Measurements from ENCODE around the gene SERPINB6. TPM values are rescaled to one million over a fixed set of nuclear protein-coding genes. Genes with fewer than 3 reads are reported as not detected.

SERPINB6 gene
- polyA plus RNA-seq, 2 of the 4 experiments (the other 2 are of a cell fraction), result 104 to 126 TPM

GRCh38 chr6:2940851-2941250 is 30.5 kb downstream of the SERPINB6 start:
- Histone ChIP-seq H3K9me3 (no peaks in the 10 kb centered on the region), H3K27ac (no peak overlapping the region), H3K4me2 (no peak overlapping the region), H3K4me1 (no peaks in the 10 kb centered on the region), H3K4me3 (no peak overlapping the region)
- FAIRE-seq (no peak), ATAC-seq (no peak), DNase-seq (ENCODE audit: low read depth in 1 of 2, low spot score in 1 of 2) (no peak)
- POLR2A ChIA-PET, result no interaction called here
- 90% methylated on average over 3 of the region's 3 CpGs for WGBS (ENCODE audit: missing lambda C conversion rate)
- CTCF ChIA-PET, result interaction anchor here (0.6 to 16.6 kb wide), 5 partner anchors 4 to 94 kb away, joined by 3 to 183 read pairs (median 6); partner anchors contain the start of gene NQO2
- TF ChIP-seq RCOR1 (IDR thresholded peaks at IDR 0.05; ENCODE audit: low read depth, low read length) (no peak), ZFP36 (IDR thresholded peaks at IDR 0.05; ENCODE audit: borderline replicate concordance, partially characterized antibody) (no peak), JUN (IDR thresholded peaks at IDR 0.05) (no peak), GATA3 (IDR thresholded peaks at IDR 0.05; ENCODE audit: borderline replicate concordance) (no peak), CTCF (IDR thresholded peaks at IDR 0.05) (no peak), BCL3 (IDR thresholded peaks at IDR 0.05) (no peak), NPAS2 (CRISPR knock-in tag; IDR thresholded peaks at IDR 0.05; ENCODE audit: borderline replicate concordance) (no peak), PHF8 (IDR thresholded peaks at IDR 0.05; ENCODE audit: borderline replicate concordance, low read depth) (no peak), HES2 (IDR thresholded peaks at IDR 0.05) (no peak), ZSCAN20 (CRISPR knock-in tag; IDR thresholded peaks at IDR 0.05) (no peak), HMGXB4 (CRISPR knock-in tag; IDR thresholded peaks at IDR 0.05; ENCODE audit: borderline replicate concordance) (no peak), KDM5A (IDR thresholded peaks at IDR 0.05) (no peak)

- Histone ChIP-seq H3K4me1 (no peaks in the 10 kb centered on the region), H3K27ac (no peak overlapping the region), H3K4me2 (no peak overlapping the region), H3K9me3 (no peaks in the 10 kb centered on the region), H3K4me3 (no peak overlapping the region)
- FAIRE-seq, result no peak
- WGBS (ENCODE audit: missing lambda C conversion rate), result 90% methylated on average over 26 of the region's 26 CpGs
- peak in 1 of 2 experiments; percentile 11 for DNase-seq (ENCODE audit: low read depth in 1 of 2, low spot score in 1 of 2)
- TF ChIP-seq POLR2A (IDR thresholded peaks at IDR 0.05; ENCODE audit: low read length) (no peak), MAX (IDR thresholded peaks at IDR 0.05) (no peak), CBX2 (IDR thresholded peaks at IDR 0.05; ENCODE audit: borderline replicate concordance, low read depth) (no peak), MAFK (IDR thresholded peaks at IDR 0.05; ENCODE audit: partially characterized antibody) (no peak), HMGXB4 (CRISPR knock-in tag; IDR thresholded peaks at IDR 0.05; ENCODE audit: borderline replicate concordance) (no peak), SMC3 (IDR thresholded peaks at IDR 0.05) (no peak), GATA3 (IDR thresholded peaks at IDR 0.05; ENCODE audit: borderline replicate concordance) (no peak), RNF2 (IDR thresholded peaks at IDR 0.05; ENCODE audit: borderline replicate concordance, low read depth) (no peak), POLR2AphosphoS2 (conservative IDR thresholded peaks at IDR 0.05; ENCODE audit: low read length) (no peak), SREBF2 (IDR thresholded peaks at IDR 0.05) (no peak), JUN (IDR thresholded peaks at IDR 0.05) (no peak), EHF (CRISPR knock-in tag; IDR thresholded peaks at IDR 0.05) (no peak), JUNB (IDR thresholded peaks at IDR 0.05) (no peak), HES2 (IDR thresholded peaks at IDR 0.05) (no peak), NFE2L2 (conservative IDR thresholded peaks at IDR 0.05; ENCODE audit: low read length) (no peak), ZC3H11A (IDR thresholded peaks at IDR 0.05) (no peak), MAZ (IDR thresholded peaks at IDR 0.05; ENCODE audit: borderline replicate concordance, low read depth, low read length) (no peak)
- POLR2A ChIA-PET, result no interaction called here
- CTCF ChIA-PET, result interaction anchor here (1.1 to 16.6 kb wide), 6 partner anchors 3 to 149 kb away, joined by 3 to 183 read pairs (median 4); no protein-coding TSS in a partner anchor
- no peak for ATAC-seq
Measured at GRCh38 chr6:2940010-2940850, 31.1 kb downstream of the SERPINB6 start.

All from A549 (cell line).